PC-3 (cell line): ENCODE measurements around the gene NFE2L1. TPM values are rescaled to one million over a fixed set of nuclear protein-coding genes. Genes with fewer than 3 reads are reported as not detected.

Source experiments
- ATAC-seq: fragments of 200-7000 bp; cut with Tn5 transposase; 2 replicates; pipeline ENCODE4 v1.9.1; 2020; ENCODE audit warnings: mild to moderate bottlenecking, moderate library complexity
- BruUV-seq: library from RNA; stranded (reverse); fragments of 400-500 nt; replicated peaks from 2 replicates; lab custom pipeline; 2021; lab: Mats Ljungman, UMichigan
- CTCF ChIA-PET: fragments of 300-600 bp; sonication (Branson Sonifier 250); formaldehyde crosslinking; loops from one replicate; lab custom pipeline; 2022; ENCODE audit warnings: antibody characterized with exemption; lab: Charles Lee
- POLR2A ChIA-PET: fragments of 300-600 bp; sonication (Branson Sonifier 250); formaldehyde crosslinking; loops from one replicate; lab custom pipeline; 2022; ENCODE audit warnings: antibody characterized with exemption; ENCODE audit not compliant: unreplicated experiment; lab: Charles Lee
- DNase-seq: peaks from one replicate; pipeline ENCODE4 v3.0.0-alpha.2; 2015
- H2AFZ ChIP-seq: fragments of 300-600 bp; sonication (generic); 2 replicates; pipeline ENCODE4 v1.6.0; 2016; ENCODE audit warnings: antibody characterized with exemption, low read length
- H3F3A ChIP-seq: fragments of 300-600 bp; sonication (generic); one replicate; pipeline ENCODE4 v1.6.0; 2017; ENCODE audit warnings: antibody characterized with exemption, low read length, control low read depth, mild to moderate bottlenecking; ENCODE audit not compliant: unreplicated experiment
- H3K27ac ChIP-seq: fragments of 300-600 bp; sonication (generic); 2 replicates; pipeline ENCODE4 v1.5.1; 2016; ENCODE audit warnings: mild to moderate bottlenecking, low read length
- H3K27me3 ChIP-seq: fragments of 300-600 bp; sonication (generic); 2 replicates; pipeline ENCODE4 v1.6.1; 2016; ENCODE audit warnings: low read length, mixed read lengths
- H3K36me3 ChIP-seq: fragments of 300-600 bp; sonication (generic); 2 replicates; pipeline ENCODE4 v1.6.1; 2016; ENCODE audit warnings: low read depth, mixed run types, low read length, mixed read lengths
- H3K4me1 ChIP-seq: fragments of 300-600 bp; sonication (generic); 2 replicates; pipeline ENCODE4 v1.5.1; 2016; ENCODE audit warnings: low read length; ENCODE audit not compliant: insufficient read depth
- H3K4me2 ChIP-seq: fragments of 300-600 bp; sonication (generic); 2 replicates; pipeline ENCODE4 v1.6.0; 2016; ENCODE audit warnings: low read length
- H3K4me3 ChIP-seq: fragments of 300-600 bp; sonication (generic); 2 replicates; pipeline ENCODE4 v1.5.1; 2016; ENCODE audit warnings: mild to moderate bottlenecking, low read length, mixed read lengths
- H3K79me2 ChIP-seq: fragments of 300-600 bp; sonication (generic); 2 replicates; pipeline ENCODE4 v1.6.1; 2017; ENCODE audit warnings: low read length, mixed read lengths
- H3K9ac ChIP-seq: fragments of 300-600 bp; sonication (generic); 2 replicates; pipeline ENCODE4 v1.6.0; 2016; ENCODE audit warnings: mild to moderate bottlenecking, low read length
- H3K9me2 ChIP-seq: fragments of 300-600 bp; sonication (generic); replicated peaks from 2 replicates; pipeline ENCODE4 v1.6.1; 2016; ENCODE audit warnings: mixed run types, low read length, mixed read lengths
- H3K9me3 ChIP-seq: fragments of 300-600 bp; sonication (generic); 2 replicates; pipeline ENCODE4 v1.6.1; 2016; ENCODE audit warnings: low read length, mixed read lengths
- H4K20me1 ChIP-seq: fragments of 300-600 bp; sonication (generic); 2 replicates; pipeline ENCODE4 v1.6.1; 2016; ENCODE audit warnings: low read length, mixed read lengths
- CTCF ChIP-seq: fragments of 300-600 bp; sonication (generic); conservative IDR thresholded peaks from 2 replicates; pipeline ENCODE4 v1.5.1; 2017; ENCODE audit warnings: antibody characterized with exemption, low read depth, mild to moderate bottlenecking, low read length
- EZH2 ChIP-seq: fragments of 300-600 bp; sonication (generic); IDR thresholded peaks from one replicate; pipeline ENCODE4 v1.6.1; 2017; ENCODE audit warnings: antibody characterized with exemption, mild to moderate bottlenecking, low read length; ENCODE audit not compliant: unreplicated experiment
- EZH2phosphoT487 ChIP-seq: fragments of 300-600 bp; sonication (generic); IDR thresholded peaks from 2 replicates; pipeline ENCODE4 v1.6.1; 2018; ENCODE audit warnings: mild to moderate bottlenecking, antibody characterized with exemption, low read length, borderline replicate concordance
- intact Hi-C: fragments of 100-400 bp; cut with micrococcal nuclease; formaldehyde crosslinking; loops from 2 replicates; pipeline ENCODE4 v1.9.0; 2023
- total RNA-seq: library from RNA; depleted of rRNA; stranded (reverse); fragments of >200 nt; gene quantifications from 2 replicates; pipeline ENCODE4 v1.2.3, GENCODE V29; 2014

NFE2L1 gene
- total RNA-seq, 1 experiment from 2014 or later: 45.1 TPM

- Histone ChIP-seq H3K9me2 (no peaks in the 10 kb centered on the region), H3K9ac (no peak overlapping the region), H3K79me2 (peaks cover 27% of the 10 kb centered on the region), H3K27me3 (no peaks in the 10 kb centered on the region), H3K4me1 (peaks cover 35% of the 10 kb centered on the region), H4K20me1 (peaks cover 2% of the 10 kb centered on the region; the same call in 1 of the 2 replicates), H3F3A (no peaks in the 10 kb centered on the region), H3K9me3 (no peaks in the 10 kb centered on the region), H3K4me3 (no peak overlapping the region), H3K4me2 (no peak overlapping the region), H3K27ac (no peak overlapping the region), H3K36me3 (peaks cover under 1% of the 10 kb centered on the region; the same call in 1 of the 2 replicates), H2AFZ (no peak overlapping the region)
- no peak for TF ChIP-seq EZH2
- TF ChIP-seq CTCF: no peak
- no peak for TF ChIP-seq EZH2phosphoT487
- intact Hi-C loops: no loop called here
- ChIA-PET POLR2A (interaction anchor here (0.6 kb wide), 1 partner anchor 20 kb away, joined by 3 read pairs; no protein-coding TSS in a partner anchor), CTCF (interaction anchor here (0.6 to 0.9 kb wide), 2 partner anchors 19 to 88 kb away, joined by 4 to 7 read pairs; no protein-coding TSS in a partner anchor)
- BruUV-seq: no TSS peak
- ATAC-seq: no peak
- DNase-seq: peak; percentile 51
Measured at GRCh38 chr17:48045316-48046001, 2.7 kb upstream of the NFE2L1 start.

GRCh38 chr17:48046296-48046695 is 1.9 kb upstream of the NFE2L1 start:
- Histone ChIP-seq H3K9me2 (no peaks in the 10 kb centered on the region), H3K4me1 (peaks cover 44% of the 10 kb centered on the region), H3K4me3 (no peak overlapping the region), H3K4me2 (peak overlapping the region; percentile 5; the same call in 1 of the 2 replicates), H3K9me3 (no peaks in the 10 kb centered on the region), H3F3A (no peaks in the 10 kb centered on the region), H3K27me3 (no peaks in the 10 kb centered on the region), H3K27ac (no peak overlapping the region), H3K79me2 (peaks cover 36% of the 10 kb centered on the region), H2AFZ (no peak overlapping the region), H3K9ac (no peak overlapping the region), H3K36me3 (peaks cover 9% of the 10 kb centered on the region), H4K20me1 (peaks cover 9% of the 10 kb centered on the region; the same call in 1 of the 2 replicates)
- TF ChIP-seq EZH2 (no peak), EZH2phosphoT487 (no peak), CTCF (no peak)
- ATAC-seq (no peak), DNase-seq (no peak)
- no TSS peak for BruUV-seq
- POLR2A ChIA-PET: interaction anchor here (0.6 kb wide), 1 partner anchor 21 kb away, joined by 3 read pairs; no protein-coding TSS in a partner anchor
- CTCF ChIA-PET: interaction anchor here (0.6 to 0.9 kb wide), 2 partner anchors 20 to 87 kb away, joined by 4 to 7 read pairs; no protein-coding TSS in a partner anchor
- intact Hi-C loops: no loop called here
